IPS-NIHi7 (cell line): ENCODE data around the gene ALLC.

ENCODE experiments used
- DNase-seq: peaks from one replicate; pipeline ENCODE4 v3.0.0; 2012; ENCODE audit warnings: mixed read lengths; ENCODE audit errors: extremely low spot score

The ALLC gene

DNA sequence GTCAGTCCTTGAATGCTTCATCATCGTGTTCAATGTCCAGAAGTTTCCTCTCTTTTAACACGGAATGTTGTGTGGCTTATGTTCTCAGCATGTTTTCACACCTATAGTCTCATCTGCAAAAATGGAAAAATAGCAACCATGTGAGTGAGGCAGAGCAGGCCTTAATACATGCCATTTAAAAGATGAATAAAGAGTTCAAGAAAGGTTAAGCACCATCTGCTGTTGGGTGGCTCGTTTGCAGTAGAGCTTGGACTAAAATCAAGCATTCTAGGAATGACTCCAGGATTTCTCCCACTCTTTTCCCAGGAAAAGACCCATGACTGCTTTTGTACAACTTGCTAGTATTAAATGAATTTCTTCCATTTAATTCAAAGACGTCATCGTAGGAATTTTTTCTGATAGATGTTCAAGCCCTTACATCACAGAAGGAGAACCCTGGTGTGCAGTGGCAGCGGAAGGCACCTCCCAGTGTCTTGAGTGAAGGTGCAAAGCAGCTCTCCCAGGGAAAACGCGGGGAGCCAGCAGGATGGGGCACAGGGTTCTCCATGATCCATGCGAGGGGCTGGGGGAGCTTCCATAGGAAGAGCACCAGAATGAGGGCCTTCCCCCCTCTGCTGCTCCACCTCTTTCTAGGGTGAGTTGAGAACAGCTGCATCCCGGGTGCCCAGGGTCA lies 55.0 kb downstream of the ALLC start:
- no peak for DNase-seq

DNA sequence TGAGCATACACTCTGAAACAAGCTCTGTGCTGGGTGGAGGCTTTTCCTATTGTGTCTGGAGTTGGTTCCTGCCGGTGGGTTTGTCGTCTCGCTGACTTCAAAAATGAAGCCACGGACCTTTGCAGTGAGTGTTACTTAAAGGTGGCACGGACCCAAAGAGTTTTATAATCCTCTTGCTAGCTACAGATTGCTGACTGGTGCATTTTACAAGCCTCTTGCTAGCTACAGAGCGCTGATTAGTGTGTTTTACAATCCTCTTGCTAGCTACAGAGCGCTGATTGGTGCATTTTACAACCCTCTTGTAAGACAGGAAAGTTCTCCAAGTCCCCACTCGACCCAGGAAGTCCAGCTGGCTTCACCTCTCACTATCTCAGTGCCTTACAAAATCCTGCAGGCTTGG lies 60.7 kb downstream of the ALLC start:
- no peak for DNase-seq

GRCh38 chr2:3725002-3725401 lies 67.0 kb downstream of the ALLC start:
- no peak for DNase-seq

- DNase-seq, result no peak
These were observed 67.7 kb downstream of the ALLC start for GRCh38 chr2:3725458-3726250.

DNA sequence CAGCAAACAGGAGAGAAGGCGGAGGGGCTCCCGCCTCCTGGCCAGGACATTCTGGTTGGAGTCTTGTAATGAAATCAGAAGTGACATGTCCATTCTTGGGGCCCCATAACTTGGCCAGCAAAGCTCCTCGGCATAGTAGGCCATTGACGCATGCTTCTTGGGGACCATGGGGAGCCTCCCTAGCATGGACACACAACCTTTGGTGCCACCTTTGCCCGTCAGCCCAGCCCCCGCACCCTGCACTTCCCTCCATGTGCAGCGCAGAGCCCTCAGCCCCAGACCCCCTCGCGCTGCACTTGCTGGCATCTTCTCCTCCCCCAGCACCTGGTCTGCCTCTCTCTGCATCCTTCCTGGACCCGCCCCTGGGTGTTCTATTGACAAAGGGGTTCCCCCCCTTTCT lies 68.5 kb downstream of the ALLC start:
- no peak for DNase-seq

DNA sequence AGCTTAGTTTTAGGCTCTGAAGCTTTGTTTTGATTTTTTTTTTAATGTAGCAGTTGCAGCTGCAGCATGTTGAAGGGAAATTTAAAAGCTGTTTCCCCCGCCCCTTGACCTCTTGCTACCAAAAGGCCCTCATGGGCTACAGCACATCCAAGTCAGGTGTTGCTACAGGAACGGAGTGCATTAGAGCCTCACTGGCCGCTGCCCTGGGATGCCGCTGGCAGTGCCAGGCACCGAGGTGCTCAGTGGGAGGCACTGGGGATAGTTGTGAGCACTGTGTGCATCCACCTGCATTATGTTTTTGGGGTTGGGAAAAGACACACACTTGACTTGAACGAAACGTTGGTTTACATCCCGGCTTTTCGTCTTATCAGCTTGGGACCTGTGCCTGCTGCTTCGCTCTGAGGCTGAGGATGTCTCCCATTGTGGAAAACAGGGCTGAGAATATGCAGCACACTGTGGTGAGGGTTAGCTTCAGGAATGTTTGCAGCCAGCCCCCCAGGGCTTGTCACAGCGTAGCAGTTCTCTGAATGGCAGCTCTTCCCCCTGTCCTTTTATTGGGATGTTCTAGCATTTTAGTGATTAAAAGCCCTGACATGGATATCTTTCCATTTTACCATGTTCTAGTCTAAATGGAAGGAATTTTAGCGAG lies 69.5 kb downstream of the ALLC start:
- DNase-seq, result peak; percentile 38

- peak; percentile 27 for DNase-seq
These were observed 70.4 kb downstream of the ALLC start for GRCh38 chr2:3728104-3729054.

DNA sequence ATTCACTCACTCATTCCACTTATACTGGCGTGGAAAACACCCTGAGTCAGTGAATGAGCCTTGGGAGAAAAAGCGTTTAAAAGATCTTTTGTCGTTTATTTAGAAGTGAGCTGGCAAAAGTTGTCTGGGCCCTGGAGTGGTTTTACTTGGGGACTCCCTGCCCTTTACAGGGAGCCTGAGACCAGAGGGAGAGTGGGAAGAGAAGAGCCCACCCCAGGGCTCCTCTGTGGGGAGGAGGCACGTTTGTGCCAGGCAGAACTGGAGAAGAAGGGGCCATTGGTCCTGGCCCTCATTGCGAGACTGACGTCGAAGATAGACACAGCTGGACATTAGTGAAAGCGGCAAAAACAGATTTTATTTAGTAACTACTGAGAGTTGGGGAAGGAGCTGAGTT lies 71.1 kb downstream of the ALLC start:
- no peak for DNase-seq

GRCh38 chr2:3729786-3730185 lies 71.8 kb downstream of the ALLC start:
- DNase-seq, result no peak

DNA sequence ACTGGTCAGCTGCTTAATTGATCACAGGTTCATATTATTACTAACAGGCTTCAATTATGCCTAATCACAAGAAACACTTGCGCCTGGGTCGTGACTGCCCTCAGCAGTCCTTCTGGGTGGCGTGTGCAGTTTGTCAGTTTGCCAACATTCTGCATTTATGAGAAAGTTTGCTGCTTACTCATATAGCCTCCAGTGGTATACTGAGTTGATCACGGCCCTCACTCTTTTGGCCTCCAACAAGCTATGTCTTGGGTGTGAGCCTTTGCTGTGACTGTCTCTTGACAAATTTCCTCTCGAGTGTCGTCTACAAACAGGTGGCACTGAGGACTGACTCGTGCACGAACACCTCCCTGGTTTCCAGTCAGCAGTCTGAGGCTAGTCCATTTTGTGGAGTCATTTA lies 72.6 kb downstream of the ALLC start:
- DNase-seq, result no peak

DNA sequence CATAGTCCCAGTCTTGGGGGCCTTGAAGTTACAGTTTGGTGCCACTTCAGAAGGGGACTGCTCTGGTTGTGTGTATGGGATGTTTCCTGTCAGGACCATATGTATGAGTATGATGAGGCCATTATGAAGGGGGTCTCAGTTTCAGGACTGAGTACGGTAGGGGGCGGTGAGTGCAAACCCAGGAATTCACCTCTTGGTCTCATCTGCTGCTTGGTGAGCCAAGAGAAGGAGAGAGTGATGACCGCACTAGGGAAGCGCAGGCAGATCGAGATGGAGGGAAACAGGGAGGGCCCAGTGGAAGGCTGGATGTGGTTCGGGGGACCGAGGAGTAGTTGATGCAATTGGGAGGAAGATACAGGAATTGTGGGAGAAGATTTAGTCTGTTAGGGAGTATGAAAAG lies 73.8 kb downstream of the ALLC start:
- DNase-seq, result no peak

- DNase-seq, result no peak
These were observed 78.1 kb downstream of the ALLC start for GRCh38 chr2:3736112-3736511.

DNA sequence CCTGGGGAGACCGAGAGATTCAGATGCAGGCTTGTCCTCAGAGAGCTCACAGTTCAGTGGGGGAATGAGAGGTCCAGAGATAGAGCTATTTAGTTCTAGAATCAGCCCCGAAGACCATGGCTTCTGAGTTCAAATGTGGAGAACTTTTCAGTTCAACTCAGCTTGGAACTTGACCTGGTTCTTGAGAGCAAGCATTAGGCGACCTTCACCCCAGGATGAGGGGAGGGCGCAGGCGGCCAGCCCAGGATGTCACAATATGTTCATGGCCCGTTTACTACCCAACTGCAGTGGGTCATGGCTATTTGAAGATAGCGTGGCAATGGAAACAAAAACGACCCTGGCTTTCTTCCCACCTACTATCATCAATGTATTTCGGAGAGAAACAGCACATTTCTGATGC lies 79.1 kb downstream of the ALLC start:
- DNase-seq, result no peak

DNA sequence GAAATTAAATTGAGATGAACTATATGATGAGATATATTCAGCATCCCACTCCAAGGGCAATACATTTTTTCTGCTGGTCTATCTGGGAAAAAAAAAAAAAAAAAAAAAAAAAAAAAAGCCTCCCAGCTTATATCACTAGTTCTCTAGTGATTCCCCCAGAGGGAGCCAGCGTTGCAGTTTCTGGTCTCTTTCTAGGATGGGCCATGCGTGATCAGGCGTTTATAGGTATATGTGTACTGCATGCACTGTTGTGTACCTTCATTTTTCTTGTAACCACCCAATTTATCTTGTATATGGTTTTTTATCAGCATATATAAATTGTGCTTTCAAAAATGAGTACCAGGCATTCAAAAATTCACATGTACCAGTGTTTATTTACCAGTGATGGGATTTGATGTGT lies 80.5 kb downstream of the ALLC start:
- peak; percentile 33 for DNase-seq

DNA sequence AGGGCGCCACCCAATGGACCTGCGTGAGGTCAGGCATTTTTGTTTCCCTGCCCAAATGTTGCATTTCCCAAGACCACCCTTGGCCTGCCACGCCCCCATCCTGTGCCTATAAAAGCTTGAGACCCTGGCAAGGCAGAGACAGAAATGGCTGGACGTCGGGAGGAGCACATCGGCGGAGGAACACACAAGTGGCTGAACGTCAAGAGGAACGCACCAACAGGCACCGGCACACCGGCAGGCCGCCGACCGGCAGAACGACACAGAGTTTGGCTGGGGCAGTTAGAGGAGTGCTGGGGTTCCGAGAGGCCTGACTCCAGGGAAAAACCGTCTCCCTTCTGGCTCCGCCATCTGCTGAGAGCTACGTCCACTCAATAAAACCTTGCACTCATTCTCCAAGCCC lies 81.3 kb downstream of the ALLC start:
- DNase-seq, result no peak

DNA sequence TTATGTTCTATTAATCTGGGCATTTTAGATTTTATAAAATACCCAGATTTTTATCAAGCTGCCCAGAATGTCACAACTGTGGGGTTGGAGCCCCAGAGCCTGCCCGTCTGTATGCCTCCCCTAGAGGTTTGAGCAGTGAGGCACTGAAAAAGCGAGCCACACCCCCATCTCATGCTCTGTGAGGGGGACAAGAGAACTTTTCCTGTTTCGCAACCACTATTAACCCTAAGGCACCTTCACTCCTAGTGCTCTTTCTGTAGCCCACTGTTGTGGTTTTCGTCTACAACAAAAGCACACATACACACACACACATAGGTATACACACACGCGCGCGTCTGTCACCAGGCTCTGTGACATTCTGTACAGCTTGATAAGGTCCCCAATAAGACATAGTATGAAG lies 83.4 kb downstream of the ALLC start:
- no peak for DNase-seq

GRCh38 chr2:3741867-3742602 lies 84.0 kb downstream of the ALLC start:
- DNase-seq, result peak; percentile 24

- DNase-seq, result no peak
These were observed 84.9 kb downstream of the ALLC start for GRCh38 chr2:3742743-3743508.

DNA sequence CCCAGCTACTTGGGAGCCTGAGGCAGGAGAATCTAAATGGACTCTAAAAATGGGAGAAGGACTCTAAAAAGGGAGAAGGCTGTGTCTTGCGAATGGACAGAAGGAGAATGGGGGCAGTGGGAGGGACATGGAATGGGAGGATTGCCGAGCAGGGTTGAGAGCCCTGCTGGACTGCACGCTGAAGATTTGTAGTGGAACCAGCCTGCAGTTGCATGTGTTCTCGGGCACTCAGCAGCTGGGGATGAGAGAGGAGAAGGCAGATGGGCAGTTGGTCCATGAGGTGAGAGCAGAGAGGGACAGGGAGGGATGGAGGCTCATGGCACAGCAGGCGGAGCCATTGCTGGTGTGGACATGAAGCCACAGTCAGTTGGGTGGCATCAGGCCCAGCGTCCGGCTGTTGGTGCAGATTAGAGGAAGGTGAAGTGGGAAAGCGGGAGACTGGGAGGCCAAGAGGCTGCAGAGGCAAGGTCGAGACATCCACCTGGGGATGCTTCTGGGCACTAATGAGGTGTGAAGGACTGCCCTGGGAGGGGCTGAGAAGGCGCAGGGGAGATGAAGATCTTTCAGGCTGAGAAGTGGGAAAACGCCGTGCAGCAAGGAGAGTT lies 86.1 kb downstream of the ALLC start:
- DNase-seq, result no peak

- DNase-seq, result no peak
These were observed 87.9 kb downstream of the ALLC start for GRCh38 chr2:3745920-3746319.
